Liver (tissue), 3 donors: ENCODE results near the gene GPATCH2.

ENCODE experiments used
- EGR1 ChIP-seq, 2 donors: IDR thresholded peaks; 2 replicates each; pipeline ENCODE4 v1.6.1; 2016 to 2018; ENCODE audit warnings: antibody characterized with exemption in 2 of 2, low read depth in 2 of 2
- MAX ChIP-seq: IDR thresholded peaks from 2 replicates; pipeline ENCODE4 v1.6.1; 2016; ENCODE audit warnings: antibody characterized with exemption
- NR2F2 ChIP-seq: IDR thresholded peaks from 2 replicates; pipeline ENCODE4 v1.6.1; 2016; ENCODE audit warnings: antibody characterized with exemption
- RAD21 ChIP-seq, 2 donors: IDR thresholded peaks; 2 replicates each; pipeline ENCODE4 v1.6.1; 2016; ENCODE audit warnings: antibody characterized with exemption in 2 of 2, mild to moderate bottlenecking in 2 of 2
- REST ChIP-seq: IDR thresholded peaks from 2 replicates; pipeline ENCODE4 v1.6.1; 2016; ENCODE audit warnings: antibody characterized with exemption, mild to moderate bottlenecking
- SP1 ChIP-seq: IDR thresholded peaks from 2 replicates; pipeline ENCODE4 v1.6.1; 2018; ENCODE audit warnings: antibody characterized with exemption, mild to moderate bottlenecking
- TAF1 ChIP-seq: conservative IDR thresholded peaks from 2 replicates; pipeline ENCODE4 v1.6.1; 2016; ENCODE audit warnings: antibody characterized with exemption, mild to moderate bottlenecking
- TF ChIP-seq, protein P1 (sequence below): fragments of 150-350 bp; IDR thresholded peaks from 2 replicates; pipeline ENCODE4 v1.5.1; 2017; ENCODE audit warnings: improper control_type of control experiment, low read depth, low read length; ENCODE audit not compliant: missing input control
- donor health status: healthy.
- donor health status: healthy.

DNA sequence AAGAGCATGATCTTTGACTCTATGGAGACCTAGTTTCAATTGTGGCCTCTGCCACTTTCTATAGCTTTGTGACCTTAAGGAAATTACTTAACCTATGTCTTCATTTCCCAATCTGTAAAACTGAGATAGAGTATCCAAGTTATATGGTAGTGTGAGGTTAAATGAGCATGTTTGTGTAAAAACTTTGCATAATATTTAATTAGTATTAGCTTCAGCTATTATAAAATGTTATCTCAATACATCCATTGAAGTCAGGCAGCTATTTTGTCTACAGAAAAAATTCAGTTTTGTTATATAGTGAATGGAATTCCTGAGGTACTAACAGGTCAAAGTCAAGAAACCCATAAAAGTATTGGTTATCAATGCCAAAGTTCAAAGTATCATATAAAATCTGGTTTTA, 53.6 kb downstream of the GPATCH2 start:
- TF ChIP-seq TAF1 (no peak), REST (no peak), SP1 (no peak), NR2F2 (no peak), EGR1 (IDR thresholded peaks at IDR 0.05; ENCODE audit: low read depth in 2 of 2) (no peak), RAD21 (IDR thresholded peaks at IDR 0.05) (no peak), MAX (no peak)
- TF ChIP-seq, protein P1, sequence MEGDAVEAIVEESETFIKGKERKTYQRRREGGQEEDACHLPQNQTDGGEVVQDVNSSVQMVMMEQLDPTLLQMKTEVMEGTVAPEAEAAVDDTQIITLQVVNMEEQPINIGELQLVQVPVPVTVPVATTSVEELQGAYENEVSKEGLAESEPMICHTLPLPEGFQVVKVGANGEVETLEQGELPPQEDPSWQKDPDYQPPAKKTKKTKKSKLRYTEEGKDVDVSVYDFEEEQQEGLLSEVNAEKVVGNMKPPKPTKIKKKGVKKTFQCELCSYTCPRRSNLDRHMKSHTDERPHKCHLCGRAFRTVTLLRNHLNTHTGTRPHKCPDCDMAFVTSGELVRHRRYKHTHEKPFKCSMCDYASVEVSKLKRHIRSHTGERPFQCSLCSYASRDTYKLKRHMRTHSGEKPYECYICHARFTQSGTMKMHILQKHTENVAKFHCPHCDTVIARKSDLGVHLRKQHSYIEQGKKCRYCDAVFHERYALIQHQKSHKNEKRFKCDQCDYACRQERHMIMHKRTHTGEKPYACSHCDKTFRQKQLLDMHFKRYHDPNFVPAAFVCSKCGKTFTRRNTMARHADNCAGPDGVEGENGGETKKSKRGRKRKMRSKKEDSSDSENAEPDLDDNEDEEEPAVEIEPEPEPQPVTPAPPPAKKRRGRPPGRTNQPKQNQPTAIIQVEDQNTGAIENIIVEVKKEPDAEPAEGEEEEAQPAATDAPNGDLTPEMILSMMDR, result no peak
